ENCODE data around the gene TMEM186.
A peak's percentile ranks its signal among the peaks of the same experiment; 100 is the strongest.
"Not testable (repeated sequence)": the region's sequence is repeated elsewhere in the genome, so short reads cannot be mapped to it uniquely, and the experiment has no call there.

Gene TMEM186

GRCh38 chr16:8797364-8798173 is at the start of gene TMEM186, which contains the start of gene PMM2:
TSS of gene TMEM186 (minus strand) at chr16:8797639. CDS start at chr16:8797614, 25 bp downstream.
TSS of gene PMM2 (plus strand) at chr16:8797839. CDS start at chr16:8797883, 44 bp downstream.
- peak; percentile 92 for DNase-seq (ENCODE audit: low spot score)

DNA sequence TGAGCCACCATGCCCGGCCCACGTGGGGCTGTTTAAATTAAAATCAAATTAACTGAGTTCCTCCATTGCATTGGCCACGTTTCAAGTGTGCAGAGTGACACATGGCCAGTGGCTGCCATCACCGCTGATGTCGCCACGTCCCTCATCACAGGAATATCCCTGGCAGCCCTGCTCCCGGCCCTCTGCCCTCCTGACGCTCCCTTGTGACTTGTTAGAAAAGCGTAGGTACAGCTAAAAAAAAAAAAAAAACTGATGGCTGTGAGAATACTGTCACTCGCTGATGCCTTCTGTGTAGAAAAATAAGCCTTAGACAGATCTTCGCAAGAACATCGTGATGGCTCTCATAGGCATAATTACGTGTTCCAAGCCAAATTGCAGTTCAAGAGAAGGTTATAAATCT is 49.7 kb upstream of the TMEM186 start:
- no peak for DNase-seq (ENCODE audit: low spot score)

DNA sequence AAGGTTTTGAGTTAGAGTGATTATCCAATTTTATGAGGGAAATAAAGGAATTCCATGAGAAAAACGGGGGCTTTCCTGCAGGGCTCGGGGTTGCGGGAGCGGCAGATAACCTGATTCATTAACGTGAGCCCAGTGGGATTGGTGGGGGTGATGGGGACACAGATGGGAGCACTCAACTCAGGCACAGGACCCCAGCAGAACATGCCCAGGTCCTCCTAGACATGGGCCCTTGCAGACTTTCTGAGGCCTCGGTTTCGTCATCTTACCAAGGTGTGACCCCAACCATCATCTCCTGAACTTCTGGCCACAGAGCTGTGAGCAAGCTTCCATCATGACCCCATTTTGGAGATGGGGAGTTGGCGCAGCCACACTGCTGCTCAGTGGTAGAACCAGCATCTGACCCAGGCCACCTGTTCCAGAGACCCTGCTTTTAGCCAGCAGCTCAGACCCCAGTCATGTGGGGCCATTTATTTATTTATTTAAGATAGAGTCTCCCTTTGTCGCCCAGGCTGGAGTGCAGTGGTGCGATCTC is 49.0 kb upstream of the TMEM186 start:
- DNase-seq (ENCODE audit: low spot score), result no peak

GRCh38 chr16:8845699-8846298 is 48.4 kb upstream of the TMEM186 start:
- DNase-seq (ENCODE audit: low spot score), result no peak

DNA sequence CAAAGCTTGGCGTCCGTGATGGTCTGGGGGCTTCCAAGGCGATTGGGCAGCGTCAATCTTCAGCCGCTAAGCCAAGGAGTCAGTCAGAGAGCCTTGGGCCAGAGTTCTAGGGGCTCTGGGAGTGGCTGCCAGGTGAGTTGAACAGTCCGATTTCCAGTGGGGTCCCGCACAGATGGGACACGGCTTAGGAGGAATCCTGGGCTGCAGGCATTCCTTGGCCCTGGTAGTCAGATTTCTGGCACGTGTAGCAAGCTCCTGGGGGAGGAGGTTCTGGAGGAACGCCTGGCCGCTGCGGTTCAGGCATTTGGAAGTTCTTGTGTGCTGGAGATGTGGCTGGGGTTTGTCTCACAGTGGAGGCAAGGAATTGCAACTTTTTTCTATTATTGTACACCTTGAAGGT is 45.9 kb upstream of the TMEM186 start:
- not testable (repeated sequence) for DNase-seq (ENCODE audit: low spot score)

DNA sequence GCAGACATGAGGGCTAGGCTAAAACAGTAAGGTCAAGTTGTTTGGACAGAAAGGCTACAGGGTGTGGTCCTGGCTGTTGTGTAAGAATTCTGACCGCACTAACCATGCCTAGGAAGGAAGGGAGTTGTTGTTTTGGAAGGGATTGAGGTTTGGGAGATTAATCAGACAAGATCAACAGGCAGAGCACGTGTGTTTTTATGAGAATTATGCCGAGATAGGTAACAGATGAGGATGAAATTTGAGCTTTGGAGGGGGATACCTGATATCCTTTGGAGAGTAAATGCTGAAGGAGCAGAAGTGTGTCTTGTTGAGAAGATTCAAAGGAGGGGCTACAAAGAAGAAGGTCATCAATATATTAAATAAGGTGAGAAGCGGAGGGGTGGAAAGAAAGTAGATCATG is 44.6 kb upstream of the TMEM186 start:
- DNase-seq (ENCODE audit: low spot score), result not testable (repeated sequence)

GRCh38 chr16:8837594-8837993 is 40.2 kb upstream of the TMEM186 start:
- not testable (repeated sequence) for DNase-seq (ENCODE audit: low spot score)

DNA sequence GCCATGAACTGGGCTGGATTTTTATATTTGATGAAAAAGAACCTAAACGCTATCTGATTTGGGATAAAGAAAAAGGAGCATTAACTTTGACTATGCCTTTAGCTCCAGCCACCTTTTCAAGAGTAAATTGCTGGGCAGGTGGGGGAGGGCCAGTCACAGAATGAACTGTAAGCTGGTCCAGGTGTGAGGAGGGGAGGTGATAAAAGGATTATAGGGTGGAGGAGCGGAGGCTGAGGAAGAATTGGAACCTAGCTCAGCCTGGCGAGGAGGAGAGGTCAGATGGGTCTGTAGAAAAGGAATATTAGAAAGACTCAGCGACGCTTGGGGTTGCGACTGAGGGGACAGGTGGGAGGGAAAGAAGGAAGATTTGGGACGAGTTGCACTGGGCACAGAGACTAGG is 39.4 kb upstream of the TMEM186 start:
- not testable (repeated sequence) for DNase-seq (ENCODE audit: low spot score)

- DNase-seq (ENCODE audit: low spot score), result no peak
These were observed 35.3 kb upstream of the TMEM186 start for GRCh38 chr16:8832717-8833105.

- no peak for DNase-seq (ENCODE audit: low spot score)
These were observed 34.7 kb upstream of the TMEM186 start for GRCh38 chr16:8831871-8832716.

DNA sequence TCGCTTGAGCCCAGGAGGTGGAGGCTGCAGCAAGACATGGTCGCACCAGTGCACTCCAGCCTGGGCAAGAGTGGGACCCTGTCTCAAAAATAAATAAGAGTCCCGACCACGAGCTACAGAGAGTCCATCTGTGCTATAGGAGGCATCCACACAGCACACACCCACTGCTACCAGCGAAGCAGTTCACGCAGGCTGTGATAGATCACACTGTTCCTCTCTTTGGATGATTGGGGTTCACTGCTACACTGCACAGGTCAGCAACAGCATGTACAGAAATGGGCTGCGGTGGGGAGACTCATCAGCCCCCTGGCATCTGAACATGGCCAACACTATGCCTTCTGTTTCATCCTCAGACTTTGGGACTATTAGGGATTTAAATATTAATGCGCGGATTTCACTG is 34.0 kb upstream of the TMEM186 start:
- DNase-seq (ENCODE audit: low spot score), result no peak

- peak; percentile 52 for DNase-seq (ENCODE audit: low spot score)
These were observed 31.2 kb upstream of the TMEM186 start for GRCh38 chr16:8828541-8829165.

- no peak for DNase-seq (ENCODE audit: low spot score)
These were observed 28.9 kb upstream of the TMEM186 start for GRCh38 chr16:8826278-8826879.

DNA sequence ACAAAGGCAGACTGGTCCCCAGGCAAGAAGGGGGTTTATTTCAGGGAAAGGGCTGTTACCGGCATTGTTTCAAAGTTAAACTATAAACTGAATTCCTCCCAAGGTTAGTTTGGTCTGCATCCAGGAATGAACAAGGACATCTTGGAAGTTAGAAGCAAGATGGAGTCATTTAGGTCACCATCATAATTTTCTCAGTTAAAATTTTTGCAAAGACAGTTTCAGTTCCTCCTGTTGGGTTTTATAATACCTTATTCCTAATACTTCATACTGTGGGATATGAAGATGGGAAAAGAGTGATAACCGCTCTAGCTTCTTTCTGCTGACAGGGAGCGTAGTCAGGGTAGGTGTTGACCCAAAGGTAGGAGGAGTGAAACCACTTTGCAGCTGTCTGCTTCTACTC is 25.0 kb upstream of the TMEM186 start:
- no peak for DNase-seq (ENCODE audit: low spot score)

DNA sequence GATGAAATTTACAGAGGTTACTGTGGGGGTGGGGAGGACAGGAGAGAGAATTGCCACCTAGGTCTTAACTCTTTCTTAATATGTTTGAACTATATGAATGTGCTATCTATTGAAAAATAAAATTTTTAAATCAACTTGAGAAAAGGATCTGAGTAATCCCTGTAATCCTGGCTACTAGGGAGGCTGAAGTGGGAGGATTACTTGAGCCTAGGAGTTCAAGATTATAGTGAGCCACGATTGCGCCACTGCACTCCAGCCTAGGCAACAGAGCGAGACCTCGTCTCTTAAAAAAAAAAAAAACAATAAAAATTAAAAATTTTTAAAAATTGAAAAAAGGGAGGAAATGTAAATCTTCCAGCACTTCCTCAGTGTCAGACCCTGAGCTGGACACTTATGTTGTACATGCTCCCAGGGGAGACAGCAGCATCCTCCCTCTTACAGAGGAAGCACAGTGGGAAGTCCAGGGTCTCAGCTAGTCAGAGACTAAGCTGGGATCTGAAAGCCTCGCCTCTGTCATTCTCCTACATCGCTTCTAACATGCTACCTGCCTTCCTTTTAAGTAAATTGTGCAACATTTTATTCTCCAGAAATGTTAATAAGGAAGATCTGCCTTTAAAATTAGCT is 22.1 kb upstream of the TMEM186 start:
- no peak for DNase-seq (ENCODE audit: low spot score)

DNA sequence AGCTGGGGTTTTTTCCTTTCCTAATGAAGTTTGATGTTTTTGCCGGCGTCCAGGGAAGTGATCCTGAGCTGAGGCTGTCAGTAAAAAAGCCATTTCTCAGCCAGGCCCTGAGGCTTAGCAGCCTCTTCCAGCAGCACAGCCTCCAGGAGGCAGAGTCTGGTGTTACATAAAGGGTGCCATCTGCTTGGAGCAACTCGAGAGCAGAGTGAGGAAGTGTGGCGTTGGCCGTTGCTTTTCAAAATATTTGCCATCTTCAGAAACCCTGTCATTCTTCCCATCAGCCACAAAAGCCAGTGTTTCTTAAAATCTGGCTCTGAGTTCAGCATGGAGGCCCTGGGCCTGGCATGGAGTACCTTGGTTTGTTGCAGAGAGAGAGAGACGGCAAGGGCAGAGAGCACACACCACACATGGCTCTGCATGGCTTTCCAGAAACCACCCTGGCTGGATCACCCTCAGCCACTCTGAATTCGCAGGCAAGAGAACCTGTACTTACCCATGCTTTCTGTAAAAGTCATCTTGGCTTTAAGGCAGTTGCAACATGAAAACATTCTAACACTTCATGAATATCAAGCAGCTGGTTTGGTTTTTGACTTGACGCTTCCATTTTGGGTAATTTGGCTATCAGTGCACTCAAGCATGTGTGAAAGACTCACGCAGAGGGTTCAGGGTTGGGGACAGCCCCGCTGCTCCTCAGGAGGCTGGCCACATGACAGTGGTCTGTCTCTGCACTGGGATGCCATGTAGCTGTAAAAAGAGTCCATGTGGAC is 21.2 kb upstream of the TMEM186 start:
- DNase-seq (ENCODE audit: low spot score), result no peak

- DNase-seq (ENCODE audit: low spot score), result no peak
These were observed 19.7 kb upstream of the TMEM186 start for GRCh38 chr16:8816967-8817655.

DNA sequence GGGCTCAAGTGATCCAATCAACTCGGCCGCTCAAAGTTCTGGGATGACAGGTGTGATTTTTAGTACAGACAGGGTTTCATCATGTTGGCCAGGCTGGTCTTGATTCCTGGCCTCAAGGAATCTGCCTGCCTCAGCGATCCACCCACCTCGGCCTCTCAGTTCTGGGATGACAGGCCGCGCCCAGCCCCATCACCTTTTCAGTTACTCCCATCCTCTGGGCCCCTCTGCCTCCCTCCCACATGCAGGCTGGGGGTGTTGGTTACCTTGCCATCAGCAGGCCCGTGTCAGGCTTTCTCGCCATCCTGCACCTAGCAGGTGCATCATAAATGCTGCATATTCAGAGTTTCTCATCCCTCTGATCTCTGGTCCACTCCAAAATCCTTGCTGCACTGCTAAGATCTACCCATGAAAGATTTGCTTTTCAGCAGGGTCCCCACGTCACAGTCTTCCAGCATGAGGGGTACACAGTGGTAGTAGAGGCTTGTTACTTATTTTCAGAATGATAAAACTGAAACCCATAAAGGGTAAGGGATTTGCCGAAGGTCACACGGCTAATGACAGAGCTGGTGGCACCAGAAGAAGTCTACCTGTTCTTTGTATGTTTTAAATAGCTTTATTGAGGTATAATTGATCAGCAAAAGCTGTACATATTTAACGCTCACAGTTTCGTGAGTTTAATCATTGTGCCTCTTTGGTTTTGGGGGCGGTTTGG is 16.8 kb upstream of the TMEM186 start:
- no peak for DNase-seq (ENCODE audit: low spot score)
